Stimulated activated CD4-positive, alpha-beta T cell treated with anti-CD3 and anti-CD28 coated beads, TNF-alpha, amount 100 ng/mL, for 4 hours (primary cell): ENCODE data around the gene CEP164.

ENCODE experiments used
- DNase-seq, 3 experiments: peaks; one replicate each; pipeline ENCODE4 v3.0.0-alpha.2; 2020; ENCODE audit warnings: low read depth in 3 of 3

Gene CEP164

GRCh38 chr11:117420598-117420997 is 92.9 kb downstream of the CEP164 start:
- DNase-seq, result no peak

GRCh38 chr11:117421041-117421440 is 93.4 kb downstream of the CEP164 start:
- no peak for DNase-seq

GRCh38 chr11:117421476-117421875 is 93.8 kb downstream of the CEP164 start:
- DNase-seq, result no peak

GRCh38 chr11:117423046-117423575 is 95.5 kb downstream of the CEP164 start:
- no peak for DNase-seq

- no peak for DNase-seq
Observed at GRCh38 chr11:117424781-117425180, 97.1 kb downstream of the CEP164 start.

DNA sequence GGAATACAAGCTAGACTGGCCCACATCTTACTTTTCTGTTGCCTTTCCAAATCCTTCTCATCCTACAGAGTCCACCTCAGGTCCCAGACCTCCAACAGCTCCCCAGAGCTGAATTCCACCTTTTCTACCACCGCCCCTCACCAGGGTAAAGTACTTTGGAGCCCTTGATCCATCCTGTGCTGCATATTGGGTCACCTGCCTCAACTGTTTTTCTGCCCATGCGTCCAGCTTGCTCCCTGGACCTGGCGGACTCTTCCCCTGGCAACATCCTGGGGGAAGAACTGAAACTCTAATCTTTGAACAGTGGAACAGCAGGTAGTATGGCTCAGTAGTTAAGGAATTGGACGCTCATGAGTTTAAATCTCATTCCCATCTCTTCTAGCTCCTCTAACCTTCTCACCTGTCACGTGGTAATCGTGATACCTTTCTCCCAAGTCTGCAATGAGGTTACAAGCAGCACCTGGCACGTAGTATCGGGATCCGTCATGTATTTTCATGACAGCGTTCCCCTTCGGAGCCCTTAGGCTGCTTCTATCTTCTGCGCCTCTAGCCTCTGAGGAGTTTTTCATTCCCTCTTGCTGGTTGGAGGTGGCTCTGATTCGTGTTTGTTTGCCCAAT is 98.1 kb downstream of the CEP164 start:
- no peak for DNase-seq

- peak; percentile 32 to 45 (median 35) for DNase-seq
Observed at GRCh38 chr11:117426297-117426685, 98.6 kb downstream of the CEP164 start.

GRCh38 chr11:117426941-117427340 is 99.3 kb downstream of the CEP164 start:
- DNase-seq, result no peak

GRCh38 chr11:117427356-117427874 is 99.8 kb downstream of the CEP164 start:
- no peak for DNase-seq

DNA sequence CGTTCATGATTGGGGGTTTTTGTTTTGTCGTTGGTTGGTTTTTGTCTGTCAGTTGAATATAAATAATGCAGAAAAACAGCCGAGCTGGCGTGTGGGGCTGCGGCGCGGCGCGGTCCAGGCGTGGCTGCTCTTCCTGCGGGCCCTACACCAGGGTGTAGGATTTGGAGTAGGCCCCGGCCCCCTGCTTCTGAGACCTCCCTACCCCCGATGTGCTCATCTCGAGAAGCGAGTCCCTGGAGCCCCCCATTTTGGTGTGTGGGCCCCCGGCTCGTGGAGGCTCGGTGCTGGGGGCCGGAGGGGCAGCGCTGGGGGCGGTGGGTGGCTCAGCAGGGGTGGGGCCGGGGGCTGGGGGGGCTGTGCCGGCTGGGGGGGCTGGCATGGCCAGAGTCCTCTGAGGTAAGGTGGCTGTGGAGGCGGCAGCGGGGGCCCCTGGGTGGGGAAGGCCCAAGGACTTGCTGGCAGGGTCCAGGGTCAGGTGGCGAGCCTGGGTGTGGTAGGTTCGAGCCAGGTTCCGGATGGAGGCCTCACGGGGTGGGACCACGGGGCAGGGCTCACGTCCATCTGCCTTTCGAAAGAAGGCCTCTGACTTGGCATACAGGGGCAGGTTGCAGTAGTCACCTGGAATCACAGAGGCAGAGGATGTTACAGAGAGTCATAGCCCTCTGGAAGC is 100.7 kb downstream of the CEP164 start:
- DNase-seq, result no peak

DNA sequence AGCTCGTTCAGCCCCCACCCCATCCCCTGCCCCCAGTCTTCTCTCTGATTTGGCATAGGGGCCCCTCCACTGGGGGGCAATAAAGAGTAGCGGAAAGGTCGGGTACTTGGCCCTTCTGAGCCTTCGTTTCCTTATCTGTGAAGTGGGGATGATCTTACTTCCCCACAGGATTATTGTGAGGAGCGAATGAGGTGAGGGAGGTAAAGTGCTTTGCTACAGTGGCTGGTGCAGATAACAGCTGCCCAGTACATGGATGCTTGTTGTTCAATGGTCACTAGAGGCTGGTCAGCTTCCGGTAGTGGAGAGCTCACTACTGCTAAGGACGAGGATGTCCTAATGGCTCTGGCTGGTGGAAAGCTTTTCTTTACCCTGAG is 101.2 kb downstream of the CEP164 start:
- no peak for DNase-seq

DNA sequence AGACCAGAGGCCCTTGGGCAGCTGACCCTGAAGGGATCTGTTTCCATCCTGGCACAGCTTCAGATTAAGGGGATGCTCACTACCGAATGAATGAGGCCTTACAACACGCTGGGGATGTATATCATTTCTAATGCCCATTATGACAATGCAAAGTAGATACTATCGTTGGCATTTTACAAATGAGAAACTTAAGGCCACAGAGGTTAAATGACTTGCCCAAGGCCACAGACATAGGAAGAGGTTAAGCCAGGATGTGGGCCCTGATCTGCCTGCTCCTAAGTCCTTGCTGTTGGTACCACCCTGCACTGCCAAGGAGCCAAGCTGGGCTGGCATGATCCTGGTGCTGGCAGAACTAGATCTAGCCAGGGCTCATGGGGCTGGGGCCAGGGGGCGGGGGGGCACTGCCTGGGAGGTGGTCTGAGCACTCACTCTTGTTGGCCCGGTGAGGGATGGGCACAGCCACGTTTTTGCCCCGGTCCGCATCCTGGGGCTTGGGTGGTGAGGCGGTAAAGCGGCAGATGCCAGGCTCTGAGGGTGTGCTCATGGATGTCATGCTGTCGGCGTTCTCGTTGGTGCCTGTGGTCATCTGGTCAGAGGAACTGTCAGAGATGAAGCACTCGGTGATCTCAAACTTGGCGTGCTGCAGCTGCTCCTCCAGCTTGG is 102.8 kb downstream of the CEP164 start:
- no peak for DNase-seq

GRCh38 chr11:117431436-117431835 is 103.8 kb downstream of the CEP164 start:
- DNase-seq, result no peak

GRCh38 chr11:117433717-117434116 is 106.1 kb downstream of the CEP164 start:
- DNase-seq, result no peak

- no peak for DNase-seq
Observed at GRCh38 chr11:117434481-117434880, 106.8 kb downstream of the CEP164 start.

- no peak for DNase-seq
Observed at GRCh38 chr11:117435326-117435725, 107.7 kb downstream of the CEP164 start.

DNA sequence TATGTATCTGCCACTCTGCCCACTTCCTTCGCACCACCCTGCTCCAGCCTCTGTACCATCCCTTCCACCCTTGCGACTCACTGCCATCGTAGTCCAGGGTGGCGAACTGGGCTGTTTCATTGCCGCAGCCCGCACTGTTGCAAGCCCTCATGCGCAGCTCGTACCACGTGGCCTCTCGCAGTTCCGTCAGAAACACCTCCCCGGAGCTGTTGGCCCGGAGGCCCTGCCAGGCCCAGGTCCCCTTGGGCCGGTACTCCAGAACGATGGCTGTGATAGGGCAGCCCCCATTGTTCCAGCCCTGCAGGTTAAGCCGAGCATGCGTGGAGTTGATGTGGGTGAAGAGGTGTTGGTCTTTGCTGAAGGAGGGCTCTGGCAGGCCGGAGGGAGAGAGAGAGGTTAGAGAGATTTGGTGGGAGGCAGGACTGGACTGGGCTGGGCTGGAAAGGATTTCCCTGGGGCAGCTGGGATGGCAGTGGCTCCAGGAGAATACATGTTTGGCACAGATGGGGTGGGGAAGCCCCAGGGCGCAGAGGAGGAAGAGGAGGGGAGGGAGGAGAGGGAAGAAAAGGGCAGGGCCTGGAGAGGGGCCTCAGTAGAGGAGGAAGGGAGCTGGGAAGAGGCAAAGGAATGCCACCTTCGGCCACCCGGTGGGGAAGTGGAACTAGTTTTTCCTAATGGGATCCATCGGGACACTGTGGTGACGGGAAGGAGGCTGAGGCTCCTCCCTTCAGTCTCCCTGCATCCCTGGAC is 109.6 kb downstream of the CEP164 start:
- no peak for DNase-seq

GRCh38 chr11:117437791-117438130 is 110.1 kb downstream of the CEP164 start:
- DNase-seq, result no peak

DNA sequence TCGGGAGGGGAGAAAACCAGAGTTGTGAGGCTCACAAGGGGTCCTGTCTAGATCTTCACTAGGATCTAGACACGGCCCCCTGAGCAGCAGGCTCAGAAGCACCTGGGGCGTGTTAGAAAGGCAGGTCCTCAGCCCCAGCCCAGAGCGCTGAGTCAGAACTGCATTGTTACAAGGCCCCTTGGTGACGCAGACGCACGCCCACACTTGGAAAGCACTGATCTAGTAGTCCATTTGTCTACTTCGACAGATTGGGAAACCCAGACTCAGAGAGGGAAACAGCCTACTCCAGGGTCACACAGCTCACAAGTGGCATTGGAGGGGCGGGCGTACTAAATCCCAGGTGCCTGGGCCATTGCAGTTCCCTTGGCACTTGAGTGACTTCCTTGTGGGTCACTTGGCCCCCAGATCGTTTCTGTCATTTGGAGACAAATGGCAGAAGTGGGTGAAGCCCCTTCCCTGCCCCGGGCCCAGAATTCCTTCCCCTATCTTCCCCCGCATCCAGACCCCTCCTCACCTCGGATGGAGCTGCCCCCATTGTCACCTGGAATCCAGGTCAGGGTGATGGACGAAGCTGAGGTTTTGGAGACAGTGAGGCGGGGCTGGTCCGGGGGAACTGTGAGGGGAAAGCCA is 110.8 kb downstream of the CEP164 start:
- no peak for DNase-seq

GRCh38 chr11:117439256-117439655 is 111.6 kb downstream of the CEP164 start:
- no peak for DNase-seq

GRCh38 chr11:117440258-117440657 is 112.6 kb downstream of the CEP164 start:
- DNase-seq, result no peak
